Mammary epithelial cell (primary cell): Measurements from ENCODE around the gene SUSD6.

Source experiments
- EZH2 ChIP-seq: IDR thresholded peaks from 2 replicates; pipeline ENCODE4 v1.6.1; 2012; ENCODE audit warnings: low read length, inconsistent platforms, borderline replicate concordance
- TF ChIP-seq, protein P1 (sequence below), 2 donors: IDR thresholded peaks in 1 of 2; conservative IDR thresholded peaks in 1 of 2; 2 replicates each; pipeline ENCODE4 v1.5.1; 2011 to 2012; ENCODE audit warnings: inconsistent platforms in 2 of 2, low read length in 2 of 2, mild to moderate bottlenecking in 2 of 2, control low read depth in 1 of 2, low read depth in 1 of 2; ENCODE audit not compliant: insufficient read depth in 1 of 2; ENCODE audit errors: extremely low read depth in 1 of 2

DNA sequence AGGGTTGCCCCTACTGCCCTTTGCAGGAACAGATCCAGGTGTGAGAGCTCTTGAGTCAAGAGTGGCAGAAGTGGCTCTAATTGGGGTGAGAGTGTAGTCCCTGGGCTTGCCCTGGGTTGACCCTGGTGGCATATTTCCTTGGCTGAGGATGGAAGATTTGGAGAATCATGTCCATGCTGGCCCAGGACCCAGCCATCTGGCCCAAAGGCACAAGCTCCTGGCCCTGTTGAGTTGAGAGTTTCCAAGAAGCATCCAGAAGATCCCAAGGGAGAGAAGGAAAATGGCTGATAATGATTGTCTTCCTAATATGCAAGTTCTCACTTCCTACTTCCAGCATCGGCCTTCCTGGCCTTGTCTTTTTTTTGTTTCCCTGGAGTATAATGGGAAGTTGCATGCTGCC lies 100.1 kb downstream of the SUSD6 start:
- TF ChIP-seq, protein P1, sequence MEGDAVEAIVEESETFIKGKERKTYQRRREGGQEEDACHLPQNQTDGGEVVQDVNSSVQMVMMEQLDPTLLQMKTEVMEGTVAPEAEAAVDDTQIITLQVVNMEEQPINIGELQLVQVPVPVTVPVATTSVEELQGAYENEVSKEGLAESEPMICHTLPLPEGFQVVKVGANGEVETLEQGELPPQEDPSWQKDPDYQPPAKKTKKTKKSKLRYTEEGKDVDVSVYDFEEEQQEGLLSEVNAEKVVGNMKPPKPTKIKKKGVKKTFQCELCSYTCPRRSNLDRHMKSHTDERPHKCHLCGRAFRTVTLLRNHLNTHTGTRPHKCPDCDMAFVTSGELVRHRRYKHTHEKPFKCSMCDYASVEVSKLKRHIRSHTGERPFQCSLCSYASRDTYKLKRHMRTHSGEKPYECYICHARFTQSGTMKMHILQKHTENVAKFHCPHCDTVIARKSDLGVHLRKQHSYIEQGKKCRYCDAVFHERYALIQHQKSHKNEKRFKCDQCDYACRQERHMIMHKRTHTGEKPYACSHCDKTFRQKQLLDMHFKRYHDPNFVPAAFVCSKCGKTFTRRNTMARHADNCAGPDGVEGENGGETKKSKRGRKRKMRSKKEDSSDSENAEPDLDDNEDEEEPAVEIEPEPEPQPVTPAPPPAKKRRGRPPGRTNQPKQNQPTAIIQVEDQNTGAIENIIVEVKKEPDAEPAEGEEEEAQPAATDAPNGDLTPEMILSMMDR (conservative IDR thresholded peaks at IDR 0.05 in 1 of 2, IDR thresholded peaks at IDR 0.05 in 1 of 2; ENCODE audit: extremely low read depth in 1 of 2, insufficient read depth in 1 of 2, low read depth in 1 of 2, low read length in 2 of 2), result no peak
- no peak for TF ChIP-seq EZH2
